ENCODE measurements around the gene SLC23A3. TPM values are rescaled to one million over a fixed set of nuclear protein-coding genes. Genes with fewer than 3 reads are reported as not detected.
A peak's percentile ranks its signal among the peaks of the same experiment; 100 is the strongest.

The SLC23A3 gene, protein sequence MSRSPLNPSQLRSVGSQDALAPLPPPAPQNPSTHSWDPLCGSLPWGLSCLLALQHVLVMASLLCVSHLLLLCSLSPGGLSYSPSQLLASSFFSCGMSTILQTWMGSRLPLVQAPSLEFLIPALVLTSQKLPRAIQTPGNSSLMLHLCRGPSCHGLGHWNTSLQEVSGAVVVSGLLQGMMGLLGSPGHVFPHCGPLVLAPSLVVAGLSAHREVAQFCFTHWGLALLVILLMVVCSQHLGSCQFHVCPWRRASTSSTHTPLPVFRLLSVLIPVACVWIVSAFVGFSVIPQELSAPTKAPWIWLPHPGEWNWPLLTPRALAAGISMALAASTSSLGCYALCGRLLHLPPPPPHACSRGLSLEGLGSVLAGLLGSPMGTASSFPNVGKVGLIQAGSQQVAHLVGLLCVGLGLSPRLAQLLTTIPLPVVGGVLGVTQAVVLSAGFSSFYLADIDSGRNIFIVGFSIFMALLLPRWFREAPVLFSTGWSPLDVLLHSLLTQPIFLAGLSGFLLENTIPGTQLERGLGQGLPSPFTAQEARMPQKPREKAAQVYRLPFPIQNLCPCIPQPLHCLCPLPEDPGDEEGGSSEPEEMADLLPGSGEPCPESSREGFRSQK
- total RNA-seq (2011; cell fraction: chromatin; rRNA removed; ENCODE audit: low replicate concordance), result 2.7 and 4.7 TPM in 2 replicates
- 2.0 and 3.6 TPM in 2 replicates for total RNA-seq (2011; cell fraction: nucleolus; rRNA removed)
- total RNA-seq (2011; cell fraction: nucleoplasm; rRNA removed), result 3.9 and 5.8 TPM in 2 replicates
- total RNA-seq (2014; rRNA removed), result 0.27 TPM in 1 of 2 replicates, not detected in the other
- total RNA-seq (2014; rRNA removed; fragmentation: Illumina TruSeq; extraction: Trizol), result 0.06 and 0.11 TPM in 2 replicates
- total RNA-seq (2015; rRNA removed; fragmentation: Illumina TruSeq; extraction: Trizol), result 0.19 and 0.22 TPM in 2 replicates
- 0.60 and 0.64 TPM in 2 replicates for total RNA-seq (2021)
- 0.25 and 0.65 TPM in 2 replicates for polyA plus RNA-seq (2011; rRNA removed)
- 0.09 and 0.22 TPM in 2 replicates for polyA plus RNA-seq (2011; cell fraction: cytosol; rRNA removed)
- polyA plus RNA-seq (2011; cell fraction: nucleus; rRNA removed), result 2.5 and 3.6 TPM in 2 replicates
- 0.36 and 0.96 TPM in 2 replicates for polyA plus RNA-seq (2012)
- 0.14 and 0.16 TPM in 2 replicates for polyA plus RNA-seq (2014; fragmentation: Illumina TruSeq; extraction: Trizol)
- under 1 TPM; 0.06 to 0.07 TPM for polyA plus RNA-seq (2014; fragmentation: Nextera tagmentation; extraction: Ambion mirVana)
- 0.07 TPM in 1 of 2 replicates, not detected in the other for polyA plus RNA-seq (2014; rRNA removed)
- polyA minus RNA-seq (2011; rRNA and poly(A)+ RNA removed), result 0.21 and 0.33 TPM in 2 replicates
- polyA minus RNA-seq (2011; cell fraction: cytosol; rRNA and poly(A)+ RNA removed), result not detected in 2 replicates
- polyA minus RNA-seq (2011; cell fraction: nucleus; rRNA and poly(A)+ RNA removed), result 0.54 and 0.56 TPM in 2 replicates
- percentile 35 among the genes with signal in this experiment for Bru-seq, nascent RNA
- BruChase-seq, experiment 1, labeled RNA remaining after a 2-hour chase, result percentile 43 among the genes with signal in this experiment
- BruChase-seq, experiment 2, labeled RNA remaining after a 6-hour chase, result percentile 38 among the genes with signal in this experiment
- long read RNA-seq, experiment 1, result 0 reads
- long read RNA-seq, experiment 2, result 0 reads
- long read RNA-seq, experiment 3, result 0 reads

DNA sequence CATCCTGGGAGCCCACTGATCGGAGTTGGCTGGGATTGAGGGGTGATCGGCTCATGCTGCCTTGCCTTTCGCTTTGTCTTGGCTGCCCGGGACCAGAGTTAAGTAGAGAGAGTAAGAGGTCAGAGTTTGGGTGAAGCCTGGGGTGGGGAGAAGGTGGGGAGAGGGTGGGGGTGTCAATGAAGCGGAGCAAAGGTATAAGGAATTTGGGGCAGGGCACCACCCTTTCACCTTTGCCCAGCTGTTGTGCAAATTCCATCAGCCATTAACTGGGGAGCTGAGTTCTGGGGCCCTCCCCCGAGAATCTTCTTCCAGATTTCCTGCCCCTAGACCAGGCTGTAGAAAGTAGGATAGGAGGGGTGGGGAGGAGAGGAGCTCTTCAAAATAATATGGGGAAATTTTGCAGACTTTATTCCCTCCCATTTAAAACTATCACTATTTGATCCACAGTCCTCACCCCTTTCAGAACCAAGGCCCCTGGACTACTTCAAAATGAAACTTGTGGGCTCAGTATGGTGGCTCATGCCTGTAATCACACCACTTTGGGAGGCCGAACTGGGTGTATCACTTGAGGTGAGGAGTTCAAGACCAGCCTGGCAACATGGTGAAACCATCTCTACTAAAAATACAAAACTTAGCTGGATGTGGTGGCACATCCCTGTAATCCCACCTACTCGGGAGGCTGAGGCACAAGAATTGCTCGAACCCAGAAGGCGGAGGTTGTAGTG lies at the start of gene SLC23A3:
Gene SLC23A3 (minus strand): TSS at position 100 of the 725 bp plus-strand sequence. CDS start 45 bp downstream, at position 55.
- intact Hi-C loops (cut with micrococcal nuclease), result no loop called here
- ATAC-seq (no peak), FAIRE-seq (no peak), DNase-seq (ENCODE audit: extremely low read depth in 1 of 4, low spot score in 3 of 4) (no peak)
- no peak within 1 kb of the TSS for H3K4me2 ChIP-seq (ENCODE audit: insufficient read depth, low read length)
- H2AFZ ChIP-seq (ENCODE audit: low read depth, low read length), result no peak within 1 kb of the TSS
- no peaks in the 10 kb centered on the region for H3K9me3 ChIP-seq (replicated peaks; ENCODE audit: control insufficient read depth, insufficient read depth, low read depth, low read length)
- ChIA-PET CTCF (ENCODE audit: low intra/inter-chr PET ratio) (interaction anchor here (0.9 kb wide), 1 partner anchor 124 kb away, joined by 3 read pairs; no protein-coding TSS in a partner anchor), POLR2A (interaction anchor here (0.6 kb wide), 3 partner anchors 13 to 102 kb away, joined by 3 read pairs; no protein-coding TSS in a partner anchor)
- H3K9ac ChIP-seq (ENCODE audit: insufficient read depth in 1 of 2, low read depth in 2 of 2, low read length in 2 of 2), result peak within 1 kb of the TSS in 1 of 2 experiments; percentile 4; a peak in 1 of 4 replicates
- H3K27me3 ChIP-seq (ENCODE audit: control insufficient read depth in 2 of 2, insufficient read depth in 2 of 2, low read length in 2 of 2), result no peaks in the 10 kb centered on the region
- no peaks in the 10 kb centered on the region for H3K9me1 ChIP-seq (ENCODE audit: control insufficient read depth, insufficient read depth, low read length)
- H3K79me2 ChIP-seq (ENCODE audit: control insufficient read depth, insufficient read depth, low read length), result no peaks in the 10 kb centered on the region
- 59% methylated on average over 8 of the region's 10 CpGs for WGBS (ENCODE audit: insufficient coverage, low coverage, missing lambda C conversion rate)
- no peaks in the 10 kb centered on the region for H4K20me1 ChIP-seq (replicated peaks; ENCODE audit: control insufficient read depth, insufficient read depth, low read length)
- BruUV-seq (replicated peaks), result no TSS peak
- H3K27ac ChIP-seq (ENCODE audit: extremely low read depth, low read depth, low read length), result no peak within 1 kb of the TSS
- peaks cover 4% of the 10 kb centered on the region in 2 experiments; a peak in 3 of 5 replicates for H3K4me1 ChIP-seq (replicated peaks in 1 of 2; ENCODE audit: control insufficient read depth in 2 of 2, insufficient read depth in 2 of 2, low read length in 2 of 2)
- peaks cover 28% of the 10 kb centered on the region; the same call in 2 of the 3 replicates for H3K36me3 ChIP-seq (ENCODE audit: control insufficient read depth, insufficient read depth, low read length)
- no peak within 1 kb of the TSS for H3K4me3 ChIP-seq
- in situ Hi-C loops (cut with MboI), result loop anchor here (5.0 kb wide), 2 partner anchors 37 to 122 kb away; partner anchors contain the start of gene ZFAND2B
- no peak for TF ChIP-seq HMG20B (CRISPR knock-in tag; IDR thresholded peaks at IDR 0.05)
- no peak for TF ChIP-seq RFX5 (IDR thresholded peaks at IDR 0.05; ENCODE audit: low read depth, low read length)
- no peak for TF ChIP-seq IFI16 (CRISPR knock-in tag; IDR thresholded peaks at IDR 0.05)
- TF ChIP-seq KLF13 (tag; IDR thresholded peaks at IDR 0.05; ENCODE audit: borderline replicate concordance, low read depth), result no peak
- TF ChIP-seq PHB2 (IDR thresholded peaks at IDR 0.05; ENCODE audit: low read depth), result no peak
- no peak for TF ChIP-seq ZC3H8 (IDR thresholded peaks at IDR 0.05)
- no peak for TF ChIP-seq MECOM (CRISPR knock-in tag; IDR thresholded peaks at IDR 0.05)
- TF ChIP-seq, protein P1, sequence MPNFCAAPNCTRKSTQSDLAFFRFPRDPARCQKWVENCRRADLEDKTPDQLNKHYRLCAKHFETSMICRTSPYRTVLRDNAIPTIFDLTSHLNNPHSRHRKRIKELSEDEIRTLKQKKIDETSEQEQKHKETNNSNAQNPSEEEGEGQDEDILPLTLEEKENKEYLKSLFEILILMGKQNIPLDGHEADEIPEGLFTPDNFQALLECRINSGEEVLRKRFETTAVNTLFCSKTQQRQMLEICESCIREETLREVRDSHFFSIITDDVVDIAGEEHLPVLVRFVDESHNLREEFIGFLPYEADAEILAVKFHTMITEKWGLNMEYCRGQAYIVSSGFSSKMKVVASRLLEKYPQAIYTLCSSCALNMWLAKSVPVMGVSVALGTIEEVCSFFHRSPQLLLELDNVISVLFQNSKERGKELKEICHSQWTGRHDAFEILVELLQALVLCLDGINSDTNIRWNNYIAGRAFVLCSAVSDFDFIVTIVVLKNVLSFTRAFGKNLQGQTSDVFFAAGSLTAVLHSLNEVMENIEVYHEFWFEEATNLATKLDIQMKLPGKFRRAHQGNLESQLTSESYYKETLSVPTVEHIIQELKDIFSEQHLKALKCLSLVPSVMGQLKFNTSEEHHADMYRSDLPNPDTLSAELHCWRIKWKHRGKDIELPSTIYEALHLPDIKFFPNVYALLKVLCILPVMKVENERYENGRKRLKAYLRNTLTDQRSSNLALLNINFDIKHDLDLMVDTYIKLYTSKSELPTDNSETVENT (CRISPR knock-in tag; IDR thresholded peaks at IDR 0.05), result no peak
- TF ChIP-seq XRCC3 (IDR thresholded peaks at IDR 0.05), result no peak
- TF ChIP-seq TAF7 (tag; IDR thresholded peaks at IDR 0.05), result no peak
- no peak for TF ChIP-seq TCF7L2 (IDR thresholded peaks at IDR 0.05; ENCODE audit: low read depth, low read length)
- no peak for TF ChIP-seq MCM7 (IDR thresholded peaks at IDR 0.05)
- TF ChIP-seq FOXA1 (IDR thresholded peaks at IDR 0.05; ENCODE audit: borderline replicate concordance), result no peak
